NK-92 (cell line): ENCODE measurements around the gene NPAS3.

ENCODE experiments used
- DNase-seq: peaks from one replicate; lab custom pipeline; 2025; ENCODE audit not compliant: unreplicated experiment; lab: John Stamatoyannopoulos, UW

NPAS3 gene

GRCh38 chr14:33534632-33535031 is 596.0 kb downstream of the NPAS3 start:
- DNase-seq: no peak

DNA sequence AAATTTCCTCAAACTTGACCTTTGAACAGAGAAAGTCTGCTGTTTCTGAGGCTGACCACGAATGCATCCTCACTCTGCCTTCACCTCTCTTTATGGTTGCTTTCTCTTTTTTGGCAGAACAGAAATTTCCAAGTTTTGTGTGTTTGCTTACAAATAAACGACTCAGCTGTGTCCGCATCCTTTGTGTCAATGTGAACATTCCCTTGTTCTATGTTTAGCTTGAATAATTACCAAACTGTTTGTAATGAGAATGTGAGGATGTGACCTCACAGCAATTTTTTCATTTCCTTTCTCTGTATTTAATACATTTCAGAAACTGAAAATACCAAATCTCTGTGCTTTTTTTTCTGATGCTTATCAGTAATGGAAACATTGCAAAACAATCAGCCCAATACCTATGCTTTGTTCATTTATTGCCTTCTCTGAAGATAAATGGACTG is 601.3 kb downstream of the NPAS3 start:
- DNase-seq: no peak

DNA sequence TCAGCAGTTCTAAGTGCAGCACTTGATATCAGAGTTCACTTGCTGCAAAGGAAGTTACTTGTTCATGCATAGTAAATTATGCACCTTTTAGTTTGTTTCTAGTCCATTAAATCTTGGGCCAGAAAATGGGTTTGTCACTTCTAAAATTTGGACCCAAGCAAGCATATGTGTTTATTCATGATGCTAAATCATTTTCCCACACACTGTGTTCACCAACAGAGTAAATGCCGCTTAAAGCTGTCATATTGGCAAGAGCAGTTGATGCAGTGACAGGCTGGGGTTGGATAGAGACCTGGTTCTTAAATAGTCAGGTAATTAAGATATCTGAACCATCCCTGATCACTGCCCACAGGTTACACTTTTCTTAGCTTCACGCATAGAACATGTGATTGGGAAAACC is 602.5 kb downstream of the NPAS3 start:
- DNase-seq: no peak

- DNase-seq: no peak
These were observed 603.9 kb downstream of the NPAS3 start for GRCh38 chr14:33542338-33543287.

DNA sequence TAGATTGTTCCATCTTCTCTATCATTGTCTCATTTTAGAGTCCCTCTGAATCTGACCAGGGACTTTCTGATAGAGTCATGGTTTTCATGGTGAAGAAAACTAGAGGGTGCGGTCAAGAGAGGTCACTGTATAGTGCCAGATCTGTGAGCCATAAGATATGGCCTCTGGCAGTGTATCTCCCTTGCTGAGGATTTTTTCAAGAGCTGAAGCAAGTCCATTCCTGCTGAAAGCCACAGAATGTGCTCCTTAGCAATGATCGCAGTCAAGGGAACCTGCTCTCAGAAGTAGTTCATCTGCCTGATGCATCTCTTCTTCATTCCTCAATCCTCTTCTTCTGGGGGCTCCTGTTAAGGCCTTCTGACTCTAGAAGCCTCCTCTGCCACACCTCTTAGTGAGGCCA is 607.0 kb downstream of the NPAS3 start:
- DNase-seq: no peak

GRCh38 chr14:33548606-33549005 is 609.9 kb downstream of the NPAS3 start:
- no peak for DNase-seq

GRCh38 chr14:33551963-33552362 is 613.3 kb downstream of the NPAS3 start:
- DNase-seq: no peak

DNA sequence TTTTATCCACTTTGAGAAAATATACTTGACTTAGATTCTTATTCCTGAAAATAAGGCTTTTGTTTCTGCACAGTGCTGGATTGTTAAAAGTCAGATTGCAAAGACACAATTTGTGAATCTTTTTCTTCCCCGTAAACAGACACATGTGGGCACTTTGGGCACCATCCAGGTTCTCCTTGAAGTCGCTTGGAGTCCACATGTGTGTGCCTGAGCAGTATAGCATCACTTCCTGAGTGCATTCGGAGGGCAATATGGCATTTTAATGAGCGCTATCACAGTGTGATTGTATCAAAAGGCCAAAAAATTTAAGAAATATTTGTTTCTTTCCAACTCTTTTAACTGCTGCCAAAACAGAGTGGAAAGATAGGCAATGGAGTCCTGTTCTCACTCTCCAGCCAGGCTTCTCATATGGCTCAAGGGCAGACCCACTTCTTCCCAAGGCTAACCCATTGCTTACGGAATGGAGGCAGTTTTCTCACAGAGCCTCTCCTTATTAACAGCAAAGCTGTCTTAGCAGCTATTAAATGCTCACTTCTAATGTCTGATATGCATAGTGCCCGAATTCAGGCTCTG is 615.1 kb downstream of the NPAS3 start:
- no peak for DNase-seq

- DNase-seq: no peak
These were observed 616.3 kb downstream of the NPAS3 start for GRCh38 chr14:33554988-33555387.

DNA sequence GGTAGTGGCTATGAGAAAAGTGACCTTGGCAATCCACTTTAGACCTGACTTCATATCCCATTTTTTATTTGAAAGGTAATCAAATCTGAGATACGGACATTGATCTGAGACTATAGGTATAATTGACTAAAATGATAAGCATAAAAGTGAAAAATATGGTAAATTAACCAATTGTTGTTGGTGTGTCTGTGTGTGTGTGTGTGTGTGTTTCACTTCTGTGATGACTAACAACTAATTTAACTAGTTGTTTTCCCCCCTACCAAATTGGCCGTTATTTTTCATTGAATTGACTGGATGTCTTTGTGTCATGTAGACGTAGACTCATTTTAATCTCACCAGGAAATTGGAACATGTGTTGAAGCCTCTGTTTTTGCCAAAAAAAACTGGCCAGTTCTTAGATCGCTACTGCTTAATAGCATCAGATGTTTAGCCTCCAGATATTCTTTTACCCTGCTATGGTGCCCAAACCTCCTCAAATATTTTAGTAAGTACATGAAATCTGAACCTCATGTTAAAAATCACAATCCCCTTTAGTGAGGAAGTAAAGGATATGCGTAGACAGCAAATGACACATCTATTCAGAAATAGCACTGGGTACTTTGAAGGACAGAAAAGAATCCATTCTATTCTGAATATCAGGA is 617.2 kb downstream of the NPAS3 start:
- DNase-seq: no peak

DNA sequence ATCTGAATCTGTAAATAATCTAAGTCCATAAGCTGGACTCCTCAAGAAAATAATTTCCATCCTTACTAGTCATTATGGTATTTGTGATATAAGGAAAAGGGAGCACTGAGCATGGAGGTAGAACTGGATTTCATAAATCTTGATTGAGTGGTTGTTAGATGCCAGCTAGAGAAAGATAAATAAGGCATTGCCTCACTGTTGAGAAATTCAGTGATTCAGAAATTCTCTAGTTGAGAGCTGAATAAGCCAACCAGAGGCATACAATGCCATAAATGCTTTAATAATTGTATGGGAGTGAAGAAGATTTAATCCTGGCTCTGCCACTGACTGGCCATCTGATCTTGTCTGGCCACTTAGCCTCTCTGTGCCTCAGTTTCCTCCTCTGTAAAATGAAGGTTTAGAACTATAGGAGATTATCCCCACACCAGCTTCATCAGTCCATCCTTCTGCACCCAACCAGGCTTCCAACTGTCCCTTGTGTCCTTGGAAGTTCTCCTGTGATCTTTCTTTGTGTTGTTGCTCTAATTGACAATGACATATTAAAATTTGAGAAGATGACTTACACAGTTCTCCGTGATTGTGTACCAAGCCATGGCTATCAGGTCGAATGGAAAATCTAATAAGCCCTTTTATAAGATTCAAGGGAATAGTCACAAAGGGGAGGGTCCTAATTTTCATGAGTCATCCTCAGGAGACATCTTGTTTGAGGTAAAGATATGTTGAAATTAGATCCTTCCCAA is 617.9 kb downstream of the NPAS3 start:
- DNase-seq: no peak

DNA sequence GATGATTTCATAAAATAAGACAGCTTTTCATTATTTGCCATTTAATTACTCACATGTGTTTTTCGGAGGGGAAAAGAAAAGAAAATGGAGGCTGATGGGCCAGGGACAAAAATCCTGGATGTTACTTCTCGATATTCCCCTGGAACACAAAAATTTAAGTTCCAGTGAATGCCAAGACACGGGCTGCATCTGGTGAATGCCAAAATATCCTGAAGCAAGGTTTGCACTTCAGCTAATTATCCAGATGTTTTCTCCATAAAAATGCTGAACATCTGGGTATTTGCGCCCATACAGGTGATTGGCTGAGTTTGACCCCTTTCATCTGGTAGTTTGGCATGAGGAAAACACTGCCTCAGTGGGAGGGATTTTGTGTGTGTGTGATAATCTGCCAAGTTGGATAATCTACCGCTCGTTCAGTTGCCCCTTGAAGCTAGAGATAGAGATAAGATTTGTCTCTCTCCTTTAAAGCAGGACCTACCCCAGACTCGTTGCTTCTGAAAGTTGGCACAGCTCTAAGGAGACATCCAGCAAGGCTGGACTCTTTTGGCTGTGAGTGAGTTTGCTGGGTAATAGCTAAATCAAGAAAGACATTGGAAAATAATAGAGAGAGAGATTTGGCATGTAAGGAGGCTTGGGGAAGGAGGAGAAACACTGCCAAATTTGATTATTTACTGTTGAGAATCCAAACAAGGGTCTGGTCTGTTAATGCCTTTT is 622.2 kb downstream of the NPAS3 start:
- no peak for DNase-seq

DNA sequence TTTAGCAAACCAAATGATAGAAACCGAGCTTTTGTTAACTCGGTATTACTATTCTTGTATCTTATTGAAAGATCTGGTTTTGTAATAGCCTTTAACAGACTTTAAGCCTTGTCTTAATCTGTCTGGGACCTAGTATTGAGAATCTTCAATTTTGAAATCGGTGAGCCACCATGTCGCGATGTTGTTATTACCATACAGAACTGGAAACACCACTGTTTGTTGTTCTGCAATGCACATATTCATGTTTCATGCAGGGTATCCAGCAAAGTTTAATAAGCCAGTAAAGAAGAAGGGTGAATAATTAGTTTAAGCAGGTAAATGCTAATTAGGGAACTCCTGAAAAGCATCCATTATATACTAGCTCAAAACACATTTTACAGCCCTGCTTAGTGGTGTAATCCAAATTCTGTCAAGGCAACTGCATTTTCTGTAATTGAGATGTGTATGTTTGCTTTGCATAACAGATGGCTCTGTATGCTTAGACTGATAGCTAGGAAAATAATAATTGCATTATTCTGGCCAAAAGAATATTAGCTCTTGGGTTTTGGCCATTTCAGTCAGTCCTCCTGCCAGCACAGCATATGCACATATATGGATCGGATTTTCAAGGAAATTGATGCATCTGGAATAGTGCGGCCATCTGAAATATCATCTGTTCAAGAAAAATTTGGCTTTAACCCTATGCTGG is 623.0 kb downstream of the NPAS3 start:
- DNase-seq: no peak

DNA sequence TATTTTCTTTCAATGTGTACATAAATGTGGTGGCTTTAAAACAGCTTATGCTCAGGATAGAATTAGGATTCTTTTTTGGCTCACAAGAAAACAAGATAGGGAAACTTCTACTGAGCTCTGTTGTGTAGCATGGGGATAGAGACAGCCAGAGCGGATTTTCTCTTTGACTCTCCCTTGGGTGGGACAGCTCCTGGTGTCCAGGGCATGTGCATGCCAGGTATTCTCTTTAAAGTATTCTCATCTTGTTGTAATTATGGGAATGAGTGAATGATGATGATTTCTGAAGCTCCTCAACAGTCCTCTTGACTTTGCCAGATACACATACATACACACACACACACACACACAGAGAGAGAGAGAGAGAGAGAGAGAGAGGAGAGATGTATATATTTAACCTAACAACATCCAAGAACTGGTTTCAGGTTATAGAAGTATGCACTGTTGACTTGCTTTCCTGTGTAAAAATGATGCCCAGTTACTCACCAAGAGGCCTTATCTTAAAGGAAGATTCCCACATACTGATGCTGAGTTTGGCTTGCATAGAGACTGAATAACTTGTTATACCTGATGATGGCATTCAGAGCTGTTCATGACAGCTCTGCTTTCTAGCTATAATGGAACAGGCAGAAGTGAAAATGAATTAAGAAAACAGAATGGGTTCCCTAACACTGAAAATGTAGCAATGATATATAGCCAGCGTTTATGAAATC is 624.7 kb downstream of the NPAS3 start:
- no peak for DNase-seq

DNA sequence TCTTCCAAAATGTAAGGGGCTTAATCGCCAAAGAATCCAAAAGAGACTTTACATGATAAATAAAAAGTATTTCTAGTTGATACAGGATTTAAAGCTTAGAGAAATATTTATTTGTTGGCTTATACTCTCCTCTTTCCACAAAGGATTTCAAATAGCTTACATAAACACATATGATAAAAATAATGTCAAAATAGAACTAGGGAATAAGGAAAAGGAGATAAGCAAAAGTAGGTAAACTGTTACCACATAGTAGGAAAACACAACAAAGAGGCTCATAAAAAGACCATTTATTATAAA is 625.2 kb downstream of the NPAS3 start:
- no peak for DNase-seq

GRCh38 chr14:33564774-33565630 is 626.3 kb downstream of the NPAS3 start:
- DNase-seq: no peak

DNA sequence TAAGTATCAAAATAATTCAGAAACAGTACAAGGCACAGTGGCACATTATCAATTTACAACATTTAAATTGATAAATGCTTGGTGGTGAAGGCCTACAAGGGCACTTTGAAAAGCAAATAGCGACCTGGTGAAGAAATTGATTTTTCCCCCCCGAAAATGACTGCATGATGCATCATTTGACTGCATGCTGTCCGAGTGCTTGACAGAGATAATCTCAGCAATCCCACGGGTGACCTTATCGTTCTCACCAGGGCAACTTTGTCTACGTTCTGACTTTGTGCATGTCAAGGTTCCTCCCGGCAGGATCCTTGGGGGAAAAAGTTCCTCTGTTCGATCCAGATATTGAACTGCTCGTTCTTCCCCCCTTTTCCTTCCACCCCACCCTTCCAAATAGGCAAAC is 627.4 kb downstream of the NPAS3 start:
- no peak for DNase-seq

DNA sequence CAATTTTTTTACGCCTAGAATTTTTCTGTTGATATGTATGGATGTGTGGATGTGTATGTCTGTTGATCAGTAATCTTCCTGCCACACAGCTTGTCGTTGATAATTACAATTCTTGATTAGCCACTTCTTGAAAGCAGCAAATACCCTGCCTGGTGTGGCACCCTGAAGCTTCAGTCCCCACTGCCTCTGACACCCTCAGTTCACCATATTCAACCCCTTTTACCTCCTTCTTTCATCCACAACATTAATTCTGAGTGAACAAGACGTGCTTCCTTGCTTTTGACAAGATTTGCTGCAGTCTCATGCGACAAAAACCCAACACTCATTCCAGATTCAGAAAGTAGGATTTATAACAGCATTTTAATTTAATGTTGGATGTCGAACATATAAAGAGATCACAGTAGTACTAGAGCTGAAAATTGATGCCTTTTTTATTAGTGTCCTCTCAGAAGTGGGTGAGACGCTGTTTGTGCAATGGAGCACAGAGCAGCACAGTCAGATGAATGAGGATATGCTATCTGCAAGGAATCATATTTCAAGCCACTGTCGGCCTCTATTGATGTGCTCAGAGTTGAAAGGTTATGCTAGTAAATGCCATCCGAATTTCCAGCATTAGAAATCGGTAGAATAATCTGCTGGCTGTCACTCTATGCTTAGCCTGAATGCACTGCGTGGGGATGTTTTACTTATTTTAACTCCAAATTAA is 628.5 kb downstream of the NPAS3 start:
- no peak for DNase-seq
